HepG2 (cell line): ENCODE measurements around the gene SGCG. TPM values are rescaled to one million over a fixed set of nuclear protein-coding genes. Genes with fewer than 3 reads are reported as not detected.

ENCODE experiments used
- ATAC-seq: fragments of 200-7000 bp; cut with Tn5 transposase; 3 replicates; pipeline ENCODE4 v1.9.1; 2020; ENCODE audit warnings: mild to moderate bottlenecking, moderate library complexity
- BruUV-seq: library from RNA; stranded (reverse); fragments of 400-500 nt; replicated peaks from 2 replicates; lab custom pipeline; 2021; lab: Mats Ljungman, UMichigan
- CTCF ChIA-PET: fragments of 300-600 bp; formaldehyde crosslinking; extraction: SDS; loops from one replicate; lab custom pipeline; 2021; ENCODE audit warnings: low total read pairs, inconsistent platforms, low intra/inter-chr PET ratio; lab: Yijun Ruan, JAX
- POLR2A ChIA-PET: fragments of 350-600 bp; sonication (Branson Sonifier 250); formaldehyde crosslinking; loops from one replicate; lab custom pipeline; 2020; ENCODE audit warnings: antibody characterized with exemption, inconsistent platforms; lab: Yijun Ruan, JAX
- DNase-seq: peaks from one replicate; pipeline ENCODE4 v3.0.0-alpha.2; 2015; ENCODE audit warnings: low spot score
- FAIRE-seq: peaks from 3 replicates; lab custom pipeline; 2011; peaks lifted over from hg19 to GRCh38; lab: Jason Lieb, UNC
- H2AFZ ChIP-seq: one replicate; pipeline ENCODE4 v1.6.1; 2011; ENCODE audit warnings: low read length, inconsistent platforms
- H3K27ac ChIP-seq: fragments of 300-600 bp; 3 replicates; pipeline ENCODE4 v1.8.0; 2011; ENCODE audit warnings: mixed run types, mild to moderate bottlenecking, mixed read lengths, low read length, inconsistent platforms; ENCODE audit not compliant: insufficient read depth; ENCODE audit errors: extremely low read length
- H3K27me3 ChIP-seq, 2 experiments: fragments of 200-600 bp in 1 of 2; 2 replicates in 1 of 2; 3 replicates in 1 of 2; pipeline versions ENCODE4 v1.6.0 to v1.8.0; 2011; ENCODE audit warnings: low read length in 2 of 2, mild to moderate bottlenecking in 2 of 2, moderate library complexity in 2 of 2, inconsistent platforms in 1 of 2; ENCODE audit not compliant: insufficient read depth in 2 of 2, control insufficient read depth in 1 of 2
- H3K36me3 ChIP-seq, 2 experiments: fragments of 200-600 bp in 1 of 2; replicated peaks in 1 of 2; 2 replicates in 1 of 2; 3 replicates in 1 of 2; pipeline versions ENCODE4 v1.5.1 to v1.8.0; 2011; ENCODE audit warnings: low read length in 2 of 2, inconsistent platforms in 1 of 2; ENCODE audit not compliant: insufficient read depth in 2 of 2, control insufficient read depth in 1 of 2
- H3K4me1 ChIP-seq: 2 replicates; pipeline ENCODE4 v1.5.1; 2012; ENCODE audit warnings: low read length, inconsistent platforms; ENCODE audit not compliant: insufficient read depth
- H3K4me2 ChIP-seq: 2 replicates; pipeline ENCODE4 v1.6.0; 2011; ENCODE audit warnings: low read depth, low read length, inconsistent platforms
- H3K4me3 ChIP-seq, 3 experiments: fragments of 200-600 bp in 1 of 3; sonication (generic), shearing (Covaris generic) in 1 of 3; replicated peaks in 1 of 3; 2 replicates each; pipeline ENCODE4 v1.5.1; 2011 to 2016; ENCODE audit warnings: low read length in 3 of 3, inconsistent platforms in 2 of 3, low read depth in 2 of 3, mild to moderate bottlenecking in 2 of 3, control low read depth in 1 of 3, mixed read lengths in 1 of 3; ENCODE audit not compliant: insufficient read depth in 1 of 3
- H3K79me2 ChIP-seq: one replicate; pipeline ENCODE4 v1.6.1; 2011; ENCODE audit warnings: low read length, inconsistent platforms; ENCODE audit not compliant: insufficient read depth
- H3K9ac ChIP-seq: 2 replicates; pipeline ENCODE4 v1.6.0; 2011; ENCODE audit warnings: mild to moderate bottlenecking, low read depth, low read length, inconsistent platforms; ENCODE audit not compliant: insufficient read depth
- H3K9me3 ChIP-seq: 2 replicates; pipeline ENCODE4 v1.5.1; 2012; ENCODE audit warnings: mild to moderate bottlenecking, low read length
- H4K20me1 ChIP-seq: 2 replicates; pipeline ENCODE4 v1.6.0; 2011; ENCODE audit warnings: inconsistent platforms, mild to moderate bottlenecking, low read length, moderate library complexity; ENCODE audit not compliant: insufficient read depth
- ARNT ChIP-seq: fragments of 450-650 bp; IDR thresholded peaks from 2 replicates; pipeline ENCODE4 v1.6.1; 2017
- GMEB2 ChIP-seq: IDR thresholded peaks from 2 replicates; pipeline ENCODE4 v1.6.1; 2016; ENCODE audit warnings: missing biosample characterization, missing genetic modification reagents, low read depth
- KDM5A ChIP-seq: fragments of 200-600 bp; sonication (generic); IDR thresholded peaks from 2 replicates; pipeline ENCODE4 v1.7.0; 2018; ENCODE audit warnings: antibody characterized with exemption, mild to moderate bottlenecking, low read length, borderline replicate concordance
- RCOR2 ChIP-seq: IDR thresholded peaks from 2 replicates; pipeline ENCODE4 v1.6.1; 2016; ENCODE audit warnings: missing biosample characterization, missing genetic modification reagents
- REL ChIP-seq: sonication (generic); formaldehyde crosslinking; conservative IDR thresholded peaks from 2 replicates; pipeline ENCODE4 v1.8.0; 2022; ENCODE audit warnings: mild to moderate bottlenecking, missing genetic modification reagents, moderate library complexity
- ZBTB33 ChIP-seq: sonication (generic); formaldehyde crosslinking; IDR thresholded peaks from 2 replicates; pipeline ENCODE4 v1.4.0; 2020; ENCODE audit warnings: missing genetic modification reagents
- ZHX2 ChIP-seq, 2 experiments: sonication (generic) in 1 of 2; formaldehyde crosslinking in 1 of 2; IDR thresholded peaks; 2 replicates each; pipeline versions ENCODE4 v1.6.1 to v1.9.0; 2014 to 2022; ENCODE audit warnings: antibody characterized with exemption in 1 of 2, borderline replicate concordance in 1 of 2, inconsistent platforms in 1 of 2, low read depth in 1 of 2, missing genetic modification reagents in 1 of 2
- ZUFSP ChIP-seq: sonication (generic); formaldehyde crosslinking; IDR thresholded peaks from 2 replicates; pipeline ENCODE4 v1.9.0; 2021; ENCODE audit warnings: missing genetic modification reagents, mild to moderate bottlenecking, borderline replicate concordance
- WGBS: methylation state at CpG from one replicate; pipeline ENCODE4 v1.1.6; 2017; ENCODE audit warnings: low lambda C conversion rate; 5-methylcytosine and 5-hydroxymethylcytosine counted together
- in situ Hi-C: cut with HindIII; loops from 2 replicates; pipeline ENCODE4 v1.10.0; 2017; ENCODE audit warnings: low pct_unique_long_range_greater_than_20kb; ENCODE audit not compliant: extremely low pct_ligation_motif_present
- intact Hi-C: fragments of 100-400 bp; cut with micrococcal nuclease; formaldehyde crosslinking; loops from one replicate; pipeline ENCODE4 v1.10.0; 2022; ENCODE audit not compliant: unreplicated experiment
- polyA plus RNA-seq, 8 experiments: library from polyadenylated mRNA; depleted of rRNA in 3 of 8; stranded (reverse) in 7 of 8; unstranded in 1 of 8; fragments of >200 nt; fragmentation: Illumina TruSeq in 4 of 8; extraction: Trizol in 4 of 8; gene quantifications; 2 replicates each; pipeline versions ENCODE4 v1.2.1 to v1.2.3, GENCODE V29; 2011 to 2016; ENCODE audit warnings: low read depth in 4 of 8, missing spikeins in 1 of 8, mixed read lengths in 1 of 8; ENCODE audit not compliant: insufficient read depth in 1 of 8
- total RNA-seq, 5 experiments: library from RNA; depleted of rRNA; stranded (reverse); fragments of >200 nt; fragmentation: Illumina TruSeq; extraction: Trizol; gene quantifications; 2 replicates each; pipeline ENCODE4 v1.2.3, GENCODE V29; 2016; ENCODE audit warnings: low read depth in 1 of 5

The SGCG gene
- total and polyA plus RNA-seq, 2 of the 13 experiments (the other 11 are each of a cell fraction or from before 2014, with no cell fraction given) = not detected

GRCh38 chr13:23325191-23325590 lies 144.4 kb downstream of the SGCG start:
- intact Hi-C loops = no loop called here
- Histone ChIP-seq H3K36me3 (no peaks in the 10 kb centered on the region), H3K9ac (no peak overlapping the region), H3K4me1 (0 out of 2 replicates have a peak, but pooled peaks cover 7% of the 10 kb centered on the region), H2AFZ (no peak overlapping the region)
- no peak for FAIRE-seq
- no peak for TF ChIP-seq RCOR2 (CRISPR knock-in tag)
- no peak for TF ChIP-seq ZUFSP (CRISPR knock-in tag)
- no peak for TF ChIP-seq ZHX2 (IDR thresholded peaks at IDR 0.05; ENCODE audit: low read depth)
- TF ChIP-seq ZHX2 (CRISPR knock-in tag; IDR thresholded peaks at IDR 0.05; ENCODE audit: borderline replicate concordance) = no peak
- no peak for TF ChIP-seq ZBTB33
- TF ChIP-seq REL (CRISPR knock-in tag) = no peak
- TF ChIP-seq GMEB2 (CRISPR knock-in tag) = no peak
- TF ChIP-seq KDM5A = no peak
- TF ChIP-seq ARNT = no peak
- TF ChIP-seq, all 625 proteins: peak for 0
- POLR2A ChIA-PET = no interaction called here
- Histone ChIP-seq H3K27ac (no peak overlapping the region), H3K9me3 (no peaks in the 10 kb centered on the region), H3K4me2 (no peak overlapping the region), H3K4me3 (no peak overlapping the region), H3K27me3 (no peaks in the 10 kb centered on the region; a peak in 1 of 5 replicates), H3K79me2 (no peaks in the 10 kb centered on the region), H4K20me1 (no peaks in the 10 kb centered on the region)
- DNase-seq (peak; percentile 18), ATAC-seq (no peak)
- CTCF ChIA-PET = no interaction called here
- in situ Hi-C loops = no loop called here
- 27% methylated on average over 2 of the region's 2 CpGs for WGBS
- BruUV-seq = no TSS peak
